HK-2 (cell line): Measurements from ENCODE around the gene IGF2BP3.

Source experiments
- DNase-seq: peaks from one replicate; pipeline ENCODE4 v3.0.0-alpha.2; 2018; ENCODE audit not compliant: unreplicated experiment

Gene IGF2BP3

GRCh38 chr7:23378996-23379395 lies 91.3 kb downstream of the IGF2BP3 start:
- DNase-seq, result no peak

- DNase-seq, result no peak
These were observed 93.2 kb downstream of the IGF2BP3 start for GRCh38 chr7:23377134-23377533.

- no peak for DNase-seq
These were observed 96.9 kb downstream of the IGF2BP3 start for GRCh38 chr7:23373151-23374004.

GRCh38 chr7:23372611-23373010 lies 97.7 kb downstream of the IGF2BP3 start:
- DNase-seq, result no peak

GRCh38 chr7:23371654-23372053 lies 98.6 kb downstream of the IGF2BP3 start:
- no peak for DNase-seq

- no peak for DNase-seq
These were observed 100.4 kb downstream of the IGF2BP3 start for GRCh38 chr7:23369695-23370404.

- no peak for DNase-seq
These were observed 101.2 kb downstream of the IGF2BP3 start for GRCh38 chr7:23369100-23369499.

GRCh38 chr7:23358152-23358674 lies 112.1 kb downstream of the IGF2BP3 start:
- no peak for DNase-seq

- DNase-seq, result no peak
These were observed 112.8 kb downstream of the IGF2BP3 start for GRCh38 chr7:23357190-23358093.

- DNase-seq, result no peak
These were observed 113.6 kb downstream of the IGF2BP3 start for GRCh38 chr7:23356726-23357125.

GRCh38 chr7:23356168-23356567 lies 114.1 kb downstream of the IGF2BP3 start:
- no peak for DNase-seq

GRCh38 chr7:23353172-23353571 lies 117.1 kb downstream of the IGF2BP3 start:
- no peak for DNase-seq

- no peak for DNase-seq
These were observed 119.8 kb downstream of the IGF2BP3 start for GRCh38 chr7:23350466-23350865.

GRCh38 chr7:23349484-23350157 lies 120.7 kb downstream of the IGF2BP3 start:
- no peak for DNase-seq

- DNase-seq, result no peak
These were observed 122.6 kb downstream of the IGF2BP3 start for GRCh38 chr7:23347682-23348180.

GRCh38 chr7:23347033-23347681 lies 123.1 kb downstream of the IGF2BP3 start:
- DNase-seq, result no peak

GRCh38 chr7:23346316-23346715 lies 124.0 kb downstream of the IGF2BP3 start:
- no peak for DNase-seq

- no peak for DNase-seq
These were observed 124.7 kb downstream of the IGF2BP3 start for GRCh38 chr7:23345601-23346000.

GRCh38 chr7:23343806-23344475 lies 126.3 kb downstream of the IGF2BP3 start:
- no peak for DNase-seq

GRCh38 chr7:23343102-23343501 lies 127.2 kb downstream of the IGF2BP3 start:
- no peak for DNase-seq
